WTC11 (cell line): ENCODE data around the gene CPNE9. TPM values are rescaled to one million over a fixed set of nuclear protein-coding genes. Genes with fewer than 3 reads are reported as not detected.

Source experiments
- ATAC-seq: fragments of 200-7000 bp; cut with Tn5 transposase; 2 replicates; pipeline ENCODE4 v1.10.0; 2021; ENCODE audit warnings: mild to moderate bottlenecking, moderate library complexity
- CTCF ChIA-PET: fragments of 300-600 bp; sonication (Branson Sonifier 250); formaldehyde crosslinking; loops from one replicate; lab custom pipeline; 2021; ENCODE audit warnings: antibody characterized with exemption; lab: Charles Lee
- POLR2A ChIA-PET: fragments of 350-600 bp; sonication (Branson Sonifier 250); formaldehyde crosslinking; loops from one replicate; lab custom pipeline; 2021; ENCODE audit warnings: antibody characterized with exemption; lab: Charles Lee
- DNase-seq: peaks from one replicate; pipeline ENCODE4 v3.0.0; 2021; ENCODE audit warnings: low spot score
- H3K27ac Mint-ChIP-seq: 2 replicates; pipeline ENCODE4 v1.8.0; 2021; ENCODE audit warnings: mixed read lengths
- H3K27me3 Mint-ChIP-seq: 2 replicates; pipeline ENCODE4 v1.8.0; 2021; ENCODE audit warnings: low read depth, mild to moderate bottlenecking, moderate library complexity, mixed read lengths
- H3K36me3 Mint-ChIP-seq: 2 replicates; pipeline ENCODE4 v1.8.0; 2021; ENCODE audit warnings: mixed read lengths
- H3K4me1 Mint-ChIP-seq: 2 replicates; pipeline ENCODE4 v1.8.0; 2022; ENCODE audit warnings: mixed read lengths
- H3K4me3 Mint-ChIP-seq: 2 replicates; pipeline ENCODE4 v1.8.0; 2021; ENCODE audit warnings: mild to moderate bottlenecking, moderate library complexity, mixed read lengths
- H3K9me3 Mint-ChIP-seq: 2 replicates; pipeline ENCODE4 v1.8.0; 2021; ENCODE audit warnings: mixed read lengths
- ATF2 ChIP-seq: sonication (generic); formaldehyde crosslinking; IDR thresholded peaks from 2 replicates; pipeline ENCODE4 v1.8.1; 2022; ENCODE audit warnings: low read depth, missing genetic modification reagents, borderline replicate concordance
- ATF3 ChIP-seq: sonication (generic); formaldehyde crosslinking; conservative IDR thresholded peaks from 2 replicates; pipeline ENCODE4 v1.8.1; 2022; ENCODE audit warnings: mild to moderate bottlenecking, missing genetic modification reagents
- CBFB ChIP-seq: sonication (generic); formaldehyde crosslinking; IDR thresholded peaks from 2 replicates; pipeline ENCODE4 v1.8.1; 2022; ENCODE audit warnings: mild to moderate bottlenecking, low read depth, missing genetic modification reagents
- FOXJ3 ChIP-seq: sonication (generic); formaldehyde crosslinking; IDR thresholded peaks from 2 replicates; pipeline ENCODE4 v1.9.0; 2021; ENCODE audit warnings: missing genetic modification reagents, mild to moderate bottlenecking, borderline replicate concordance
- FOXK1 ChIP-seq: sonication (generic); formaldehyde crosslinking; IDR thresholded peaks from 2 replicates; pipeline ENCODE4 v1.8.0; 2022; ENCODE audit warnings: mild to moderate bottlenecking, moderate library complexity, missing genetic modification reagents
- GABPB1 ChIP-seq: sonication (generic); formaldehyde crosslinking; IDR thresholded peaks from 2 replicates; pipeline ENCODE4 v1.8.1; 2023; ENCODE audit warnings: mild to moderate bottlenecking, missing genetic modification reagents
- GTF2I ChIP-seq: fragments of 250-450 bp; sonication (Bioruptor Pico); conservative IDR thresholded peaks from 2 replicates; pipeline ENCODE4 v1.4.0; 2021; ENCODE audit warnings: mild to moderate bottlenecking
- STAT6 ChIP-seq: sonication (generic); formaldehyde crosslinking; conservative IDR thresholded peaks from 2 replicates; pipeline ENCODE4 v1.8.1; 2023; ENCODE audit warnings: mild to moderate bottlenecking, low read depth, missing genetic modification reagents, moderate library complexity
- TEAD1 ChIP-seq: sonication (generic); formaldehyde crosslinking; IDR thresholded peaks from 2 replicates; pipeline ENCODE4 v1.8.0; 2022; ENCODE audit warnings: mild to moderate bottlenecking, missing genetic modification reagents
- TP53 ChIP-seq: sonication (generic); formaldehyde crosslinking; IDR thresholded peaks from 2 replicates; pipeline ENCODE4 v1.8.1; 2023; ENCODE audit warnings: mild to moderate bottlenecking, missing genetic modification reagents
- ZNF121 ChIP-seq: sonication (generic); formaldehyde crosslinking; IDR thresholded peaks from 2 replicates; pipeline ENCODE4 v1.8.0; 2023; ENCODE audit warnings: missing genetic modification reagents
- ZNF232 ChIP-seq: sonication (generic); formaldehyde crosslinking; IDR thresholded peaks from 2 replicates; pipeline ENCODE4 v1.8.0; 2022; ENCODE audit warnings: mild to moderate bottlenecking, missing genetic modification reagents
- ZNF317 ChIP-seq: sonication (generic); formaldehyde crosslinking; IDR thresholded peaks from 2 replicates; pipeline ENCODE4 v1.8.1; 2023; ENCODE audit warnings: low read depth, mild to moderate bottlenecking, moderate library complexity, missing genetic modification reagents, borderline replicate concordance
- ZNF671 ChIP-seq: fragments of 250-450 bp; sonication (Bioruptor Pico); IDR thresholded peaks from 2 replicates; pipeline ENCODE4 v1.8.0; 2021; ENCODE audit warnings: mild to moderate bottlenecking
- total RNA-seq: library from RNA; stranded (reverse); gene quantifications from 3 replicates; pipeline ENCODE4 v1.2.3, GENCODE V29; 2021
- TF ChIP-seq, protein P1 (sequence below): sonication (generic); formaldehyde crosslinking; IDR thresholded peaks from 2 replicates; pipeline ENCODE4 v1.8.0; 2022; ENCODE audit warnings: mild to moderate bottlenecking, missing genetic modification reagents
- TF ChIP-seq, protein P2 (sequence below): fragments of 250-450 bp; sonication (Bioruptor Pico); IDR thresholded peaks from 2 replicates; pipeline ENCODE4 v1.9.0; 2021; ENCODE audit warnings: moderate library complexity, mild to moderate bottlenecking, inconsistent platforms, borderline replicate concordance
- TF ChIP-seq, protein P3 (sequence below): sonication (generic); formaldehyde crosslinking; IDR thresholded peaks from 2 replicates; pipeline ENCODE4 v1.8.1; 2022; ENCODE audit warnings: mild to moderate bottlenecking, moderate library complexity, missing genetic modification reagents
- TF ChIP-seq, protein P4 (sequence below): fragments of 250-450 bp; sonication (Bioruptor Pico); IDR thresholded peaks from 2 replicates; pipeline ENCODE4 v1.8.0; 2021; ENCODE audit warnings: mild to moderate bottlenecking
- TF ChIP-seq, protein P5 (sequence below): sonication (generic); formaldehyde crosslinking; IDR thresholded peaks from 2 replicates; pipeline ENCODE4 v1.8.1; 2023; ENCODE audit warnings: mild to moderate bottlenecking, missing genetic modification reagents
- TF ChIP-seq, protein P6 (sequence below): sonication (generic); formaldehyde crosslinking; IDR thresholded peaks from 2 replicates; pipeline ENCODE4 v1.8.0; 2023; ENCODE audit warnings: mild to moderate bottlenecking, missing genetic modification reagents

CPNE9 gene
- total RNA-seq, 1 experiment from 2014 or later = 3.2 TPM

DNA sequence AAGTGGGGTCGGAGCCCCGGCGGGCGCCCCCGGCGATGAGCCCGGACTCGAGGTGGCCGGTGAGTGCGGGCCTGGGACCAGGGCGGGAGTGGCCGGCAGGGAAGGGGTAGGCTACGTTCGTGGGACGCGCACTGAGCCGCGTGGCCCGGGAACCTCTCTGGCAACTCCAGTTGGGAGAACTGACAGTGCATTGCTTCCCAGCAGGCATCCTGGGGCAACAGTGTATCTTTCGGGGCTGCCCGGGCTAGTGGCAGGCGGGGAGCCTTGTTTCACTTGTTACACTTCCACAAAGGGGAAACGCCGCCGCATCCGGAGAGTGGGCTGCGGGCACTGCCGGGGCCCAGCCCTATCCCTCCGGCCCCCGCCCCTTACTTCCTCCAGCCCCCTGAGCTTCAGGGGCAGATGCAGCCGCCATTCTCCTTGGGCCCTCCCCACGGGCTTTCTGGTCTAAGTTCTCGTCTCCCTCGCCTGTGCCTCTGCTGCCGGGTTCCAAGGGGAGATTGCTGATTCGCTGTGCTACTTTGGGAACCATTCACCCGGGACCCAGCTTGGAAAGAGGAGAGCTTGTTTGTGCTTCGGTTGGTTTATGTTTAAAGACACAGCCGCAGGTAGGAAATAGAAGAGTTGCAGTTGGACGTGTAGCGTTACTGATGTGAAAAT, 28.6 kb downstream of the CPNE9 start:
- ChIA-PET CTCF (interaction anchor here (0.5 to 8.6 kb wide), 8 partner anchors 17 to 547 kb away, joined by 3 to 162 read pairs (median 5); partner anchors contain the start of genes CAMK1 and OGG1), POLR2A (interaction anchor here (1.3 to 3.1 kb wide), 2 partner anchors 17 to 335 kb away, joined by 5 to 14 read pairs; partner anchors contain the start of gene OGG1)
- ATAC-seq (no peak), DNase-seq (peak; percentile 21)
- peaks cover 27% of the 10 kb centered on the region for H3K36me3 Mint-ChIP-seq
- no peaks in the 10 kb centered on the region for H3K9me3 Mint-ChIP-seq
- H3K27me3 Mint-ChIP-seq = no peaks in the 10 kb centered on the region
- peak overlapping the region; percentile 31; the same call in 1 of the 2 replicates for H3K27ac Mint-ChIP-seq
- H3K4me3 Mint-ChIP-seq = peak overlapping the region; percentile 91
- peaks cover 18% of the 10 kb centered on the region for H3K4me1 Mint-ChIP-seq
- TF ChIP-seq, protein P1, sequence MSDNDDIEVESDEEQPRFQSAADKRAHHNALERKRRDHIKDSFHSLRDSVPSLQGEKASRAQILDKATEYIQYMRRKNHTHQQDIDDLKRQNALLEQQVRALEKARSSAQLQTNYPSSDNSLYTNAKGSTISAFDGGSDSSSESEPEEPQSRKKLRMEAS (CRISPR knock-in tag) = no peak
- TF ChIP-seq GTF2I (CRISPR knock-in tag) = no peak
- no peak for TF ChIP-seq STAT6 (CRISPR knock-in tag)
- no peak for TF ChIP-seq TEAD1
- no peak for TF ChIP-seq ATF2 (CRISPR knock-in tag)
- TF ChIP-seq FOXK1 (CRISPR knock-in tag) = no peak
- TF ChIP-seq, protein P2, sequence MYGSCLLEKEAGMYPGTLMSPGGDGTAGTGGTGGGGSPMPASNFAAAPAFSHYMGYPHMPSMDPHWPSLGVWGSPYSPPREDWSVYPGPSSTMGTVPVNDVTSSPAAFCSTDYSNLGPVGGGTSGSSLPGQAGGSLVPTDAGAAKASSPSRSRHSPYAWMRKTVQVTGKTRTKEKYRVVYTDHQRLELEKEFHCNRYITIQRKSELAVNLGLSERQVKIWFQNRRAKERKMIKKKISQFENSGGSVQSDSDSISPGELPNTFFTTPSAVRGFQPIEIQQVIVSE = no peak
- TF ChIP-seq, protein P3, sequence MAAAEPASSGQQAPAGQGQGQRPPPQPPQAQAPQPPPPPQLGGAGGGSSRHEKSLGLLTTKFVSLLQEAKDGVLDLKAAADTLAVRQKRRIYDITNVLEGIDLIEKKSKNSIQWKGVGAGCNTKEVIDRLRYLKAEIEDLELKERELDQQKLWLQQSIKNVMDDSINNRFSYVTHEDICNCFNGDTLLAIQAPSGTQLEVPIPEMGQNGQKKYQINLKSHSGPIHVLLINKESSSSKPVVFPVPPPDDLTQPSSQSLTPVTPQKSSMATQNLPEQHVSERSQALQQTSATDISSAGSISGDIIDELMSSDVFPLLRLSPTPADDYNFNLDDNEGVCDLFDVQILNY (CRISPR knock-in tag) = no peak
- no peak for TF ChIP-seq FOXJ3 (CRISPR knock-in tag)
- TF ChIP-seq, protein P4, sequence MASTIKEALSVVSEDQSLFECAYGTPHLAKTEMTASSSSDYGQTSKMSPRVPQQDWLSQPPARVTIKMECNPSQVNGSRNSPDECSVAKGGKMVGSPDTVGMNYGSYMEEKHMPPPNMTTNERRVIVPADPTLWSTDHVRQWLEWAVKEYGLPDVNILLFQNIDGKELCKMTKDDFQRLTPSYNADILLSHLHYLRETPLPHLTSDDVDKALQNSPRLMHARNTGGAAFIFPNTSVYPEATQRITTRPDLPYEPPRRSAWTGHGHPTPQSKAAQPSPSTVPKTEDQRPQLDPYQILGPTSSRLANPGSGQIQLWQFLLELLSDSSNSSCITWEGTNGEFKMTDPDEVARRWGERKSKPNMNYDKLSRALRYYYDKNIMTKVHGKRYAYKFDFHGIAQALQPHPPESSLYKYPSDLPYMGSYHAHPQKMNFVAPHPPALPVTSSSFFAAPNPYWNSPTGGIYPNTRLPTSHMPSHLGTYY (CRISPR knock-in tag) = no peak
- no peak for TF ChIP-seq ZNF121 (CRISPR knock-in tag)
- no peak for TF ChIP-seq GABPB1 (CRISPR knock-in tag)
- TF ChIP-seq ZNF317 (CRISPR knock-in tag) = no peak
- TF ChIP-seq ATF3 (CRISPR knock-in tag) = no peak
- no peak for TF ChIP-seq CBFB
- no peak for TF ChIP-seq TP53 (CRISPR knock-in tag)
- no peak for TF ChIP-seq ZNF232
- TF ChIP-seq, protein P5, sequence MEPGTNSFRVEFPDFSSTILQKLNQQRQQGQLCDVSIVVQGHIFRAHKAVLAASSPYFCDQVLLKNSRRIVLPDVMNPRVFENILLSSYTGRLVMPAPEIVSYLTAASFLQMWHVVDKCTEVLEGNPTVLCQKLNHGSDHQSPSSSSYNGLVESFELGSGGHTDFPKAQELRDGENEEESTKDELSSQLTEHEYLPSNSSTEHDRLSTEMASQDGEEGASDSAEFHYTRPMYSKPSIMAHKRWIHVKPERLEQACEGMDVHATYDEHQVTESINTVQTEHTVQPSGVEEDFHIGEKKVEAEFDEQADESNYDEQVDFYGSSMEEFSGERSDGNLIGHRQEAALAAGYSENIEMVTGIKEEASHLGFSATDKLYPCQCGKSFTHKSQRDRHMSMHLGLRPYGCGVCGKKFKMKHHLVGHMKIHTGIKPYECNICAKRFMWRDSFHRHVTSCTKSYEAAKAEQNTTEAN (CRISPR knock-in tag) = no peak
- no peak for TF ChIP-seq ZNF671
- TF ChIP-seq, protein P6, sequence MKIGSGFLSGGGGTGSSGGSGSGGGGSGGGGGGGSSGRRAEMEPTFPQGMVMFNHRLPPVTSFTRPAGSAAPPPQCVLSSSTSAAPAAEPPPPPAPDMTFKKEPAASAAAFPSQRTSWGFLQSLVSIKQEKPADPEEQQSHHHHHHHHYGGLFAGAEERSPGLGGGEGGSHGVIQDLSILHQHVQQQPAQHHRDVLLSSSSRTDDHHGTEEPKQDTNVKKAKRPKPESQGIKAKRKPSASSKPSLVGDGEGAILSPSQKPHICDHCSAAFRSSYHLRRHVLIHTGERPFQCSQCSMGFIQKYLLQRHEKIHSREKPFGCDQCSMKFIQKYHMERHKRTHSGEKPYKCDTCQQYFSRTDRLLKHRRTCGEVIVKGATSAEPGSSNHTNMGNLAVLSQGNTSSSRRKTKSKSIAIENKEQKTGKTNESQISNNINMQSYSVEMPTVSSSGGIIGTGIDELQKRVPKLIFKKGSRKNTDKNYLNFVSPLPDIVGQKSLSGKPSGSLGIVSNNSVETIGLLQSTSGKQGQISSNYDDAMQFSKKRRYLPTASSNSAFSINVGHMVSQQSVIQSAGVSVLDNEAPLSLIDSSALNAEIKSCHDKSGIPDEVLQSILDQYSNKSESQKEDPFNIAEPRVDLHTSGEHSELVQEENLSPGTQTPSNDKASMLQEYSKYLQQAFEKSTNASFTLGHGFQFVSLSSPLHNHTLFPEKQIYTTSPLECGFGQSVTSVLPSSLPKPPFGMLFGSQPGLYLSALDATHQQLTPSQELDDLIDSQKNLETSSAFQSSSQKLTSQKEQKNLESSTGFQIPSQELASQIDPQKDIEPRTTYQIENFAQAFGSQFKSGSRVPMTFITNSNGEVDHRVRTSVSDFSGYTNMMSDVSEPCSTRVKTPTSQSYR (CRISPR knock-in tag) = no peak
- TF ChIP-seq, all 79 proteins: peak for 0
